ENCODE measurements around the gene C16orf92.
"Not testable (repeated sequence)": the region's sequence is repeated elsewhere in the genome, so short reads cannot be mapped to it uniquely, and the experiment has no call there.

The C16orf92 gene

DNA sequence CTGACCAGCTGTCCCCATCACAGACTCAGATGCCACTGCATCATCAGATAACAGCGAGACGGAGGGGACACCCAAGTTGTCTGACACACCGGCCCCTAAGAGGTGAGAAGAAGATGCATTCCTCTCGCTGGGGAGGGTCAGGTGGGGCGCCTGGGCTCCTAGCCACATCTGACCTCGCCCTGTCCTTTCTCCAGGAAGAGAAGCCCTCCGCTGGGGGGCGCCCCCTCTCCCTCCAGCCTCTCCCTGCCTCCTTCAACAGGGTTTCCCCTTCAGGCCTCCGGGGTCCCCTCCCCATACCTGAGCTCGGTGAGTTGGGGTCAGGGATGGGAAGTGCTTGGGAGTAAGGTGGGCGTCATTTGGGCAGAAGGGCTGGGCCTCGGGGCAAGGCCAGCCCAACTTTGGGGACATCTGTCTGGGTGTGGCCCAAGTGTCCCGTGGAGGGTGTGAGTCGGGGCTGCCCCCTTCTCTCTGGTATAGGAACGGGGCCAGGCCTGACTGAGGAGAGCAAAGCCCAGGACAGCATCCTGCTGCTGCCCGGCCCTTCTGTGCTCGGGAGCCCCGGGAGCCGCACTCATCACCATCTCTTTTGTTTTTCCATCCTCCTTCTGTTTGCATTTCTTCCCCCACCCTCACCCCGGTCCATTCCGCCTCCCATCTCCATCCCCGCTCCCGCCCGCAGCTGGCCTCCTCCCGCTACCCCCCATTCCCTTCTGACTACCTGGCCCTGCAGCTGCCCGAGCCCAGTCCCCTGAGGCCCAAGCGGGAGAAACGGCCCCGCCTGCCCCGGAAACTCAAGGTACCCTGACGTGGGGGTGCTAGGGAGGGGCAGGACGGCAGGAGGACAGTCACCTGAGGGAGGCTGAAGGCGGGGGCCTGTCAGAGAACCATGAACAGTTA, 22.0 kb upstream of the C16orf92 start:
- no peak for DNase-seq
- in situ Hi-C loops (cut with HindIII; ENCODE audit: low pct_ligation_motif_present, low pct_unique_long_range_greater_than_20kb, low sequenced_read_pairs): no loop called here

DNA sequence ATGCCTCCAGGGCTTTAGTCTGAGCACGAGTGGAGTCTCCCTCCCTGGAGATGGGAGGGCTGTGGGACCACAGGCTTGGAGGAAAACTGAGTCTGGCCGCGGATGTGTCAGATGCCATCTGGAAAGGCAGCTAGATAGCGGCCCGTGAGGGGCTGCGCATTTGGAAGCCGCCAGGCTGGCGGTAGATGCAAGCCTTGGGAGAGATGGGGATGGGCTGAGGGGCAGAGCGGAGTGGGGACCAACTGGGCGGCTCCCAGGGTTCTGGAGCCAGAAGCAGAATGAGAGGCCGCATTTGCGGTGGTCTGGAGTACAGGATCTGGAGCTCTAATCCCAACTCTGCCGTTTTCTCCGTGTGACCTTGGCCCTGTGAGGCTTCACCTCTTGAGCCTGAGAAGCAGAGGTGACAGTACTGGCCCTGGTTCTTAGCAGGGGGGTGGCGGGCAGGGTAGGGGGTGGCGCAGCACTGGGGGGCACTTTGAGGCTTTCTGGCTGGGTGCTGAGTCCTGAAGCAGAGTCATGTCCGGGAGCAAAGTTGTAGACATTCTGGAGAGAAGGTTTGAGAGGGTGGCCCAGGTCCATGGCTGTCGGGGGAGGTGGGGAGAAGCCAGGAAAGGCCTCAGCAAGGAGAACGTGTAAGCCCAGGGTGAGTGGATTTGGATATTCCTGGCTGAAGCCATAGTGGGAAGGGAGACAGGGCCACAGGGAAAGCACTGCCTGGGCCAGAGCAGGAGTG, 20.2 kb upstream of the C16orf92 start:
- no peak for DNase-seq
- in situ Hi-C loops (cut with HindIII; ENCODE audit: low pct_ligation_motif_present, low pct_unique_long_range_greater_than_20kb, low sequenced_read_pairs): no loop called here

DNA sequence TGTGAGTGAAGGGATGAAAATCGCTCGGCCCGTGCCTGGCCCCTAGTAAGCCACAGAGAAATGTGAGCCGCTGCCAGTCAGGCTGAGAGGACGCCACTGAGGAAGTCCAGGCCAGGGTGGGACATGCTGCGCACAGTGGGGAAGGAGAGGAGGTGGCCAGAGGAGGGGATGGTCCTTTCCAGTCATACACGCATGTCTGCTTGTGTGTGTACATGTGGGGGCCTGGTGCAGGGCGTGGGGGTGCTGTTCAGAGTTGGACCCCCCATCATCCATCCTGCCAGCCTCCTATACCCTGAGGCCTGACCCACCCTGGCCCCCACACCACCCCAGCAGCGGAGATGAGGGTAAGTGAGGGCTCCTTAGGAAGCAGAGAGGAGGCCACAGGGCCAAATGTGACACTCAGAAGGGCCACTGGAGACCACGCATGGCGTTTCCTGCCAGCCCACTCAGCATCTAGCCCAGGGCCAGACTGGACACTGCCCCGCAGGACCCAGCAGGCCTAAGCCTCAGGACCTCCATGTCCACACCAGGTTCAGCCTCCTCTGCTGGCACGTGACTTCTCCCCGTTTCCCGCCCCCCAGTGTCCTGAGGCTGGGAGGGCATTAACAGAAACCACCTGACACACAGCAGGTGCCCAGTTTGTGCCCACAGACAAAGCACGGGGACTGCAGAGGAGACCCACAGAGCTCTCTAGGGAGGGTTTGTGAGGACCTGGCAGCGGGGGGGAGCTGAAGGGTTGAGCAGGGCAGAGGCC, 19.2 kb upstream of the C16orf92 start:
- in situ Hi-C loops (cut with HindIII; ENCODE audit: low pct_ligation_motif_present, low pct_unique_long_range_greater_than_20kb, low sequenced_read_pairs): no loop called here

DNA sequence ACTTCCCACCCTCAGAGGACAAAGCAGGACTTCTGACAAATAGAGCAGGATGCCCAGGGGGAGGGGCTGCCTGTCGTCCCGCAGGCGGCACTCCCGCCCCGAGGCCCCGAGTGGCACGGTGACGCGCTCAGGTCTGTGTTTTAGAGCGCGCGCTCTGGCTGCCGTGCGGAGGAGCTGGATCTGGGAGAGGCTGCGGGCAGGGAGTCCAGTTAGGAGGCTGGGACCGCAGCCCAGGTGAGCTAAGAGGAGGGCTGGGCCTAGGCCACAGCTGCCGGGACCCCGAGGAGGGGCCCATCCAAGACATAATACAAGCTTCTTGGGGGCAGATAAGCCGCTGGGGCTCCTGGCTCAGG, 18.6 kb upstream of the C16orf92 start:
- DNase-seq: no peak
- in situ Hi-C loops (cut with HindIII; ENCODE audit: low pct_ligation_motif_present, low pct_unique_long_range_greater_than_20kb, low sequenced_read_pairs): no loop called here

More for the DNA sequence above, 19.2 kb upstream of the C16orf92 start:
- no peak for DNase-seq

DNA sequence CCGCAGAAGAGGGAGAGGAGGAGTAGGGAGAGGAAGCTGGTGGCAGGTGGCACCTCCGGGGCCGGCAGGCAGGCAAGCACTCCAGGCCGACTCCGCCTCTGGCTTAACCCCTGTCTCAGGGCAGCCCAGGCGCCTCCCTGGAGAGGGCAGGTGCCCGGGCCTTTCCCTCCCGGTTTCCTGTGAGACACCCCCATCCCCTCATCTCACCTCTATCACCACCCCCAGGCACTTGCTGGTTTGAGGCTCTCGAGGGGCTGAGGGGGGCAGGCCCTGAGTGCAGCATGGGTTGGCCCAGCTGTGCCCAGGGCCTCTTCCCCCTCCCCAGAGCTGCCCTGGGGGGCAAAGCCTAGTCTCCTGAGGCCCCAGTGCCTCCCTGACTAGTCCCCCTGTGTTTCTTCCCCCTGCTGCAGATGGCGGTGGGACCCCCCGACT, 18.2 kb upstream of the C16orf92 start:
- in situ Hi-C loops (cut with HindIII; ENCODE audit: low pct_ligation_motif_present, low pct_unique_long_range_greater_than_20kb, low sequenced_read_pairs): no loop called here
- DNase-seq: no peak

DNA sequence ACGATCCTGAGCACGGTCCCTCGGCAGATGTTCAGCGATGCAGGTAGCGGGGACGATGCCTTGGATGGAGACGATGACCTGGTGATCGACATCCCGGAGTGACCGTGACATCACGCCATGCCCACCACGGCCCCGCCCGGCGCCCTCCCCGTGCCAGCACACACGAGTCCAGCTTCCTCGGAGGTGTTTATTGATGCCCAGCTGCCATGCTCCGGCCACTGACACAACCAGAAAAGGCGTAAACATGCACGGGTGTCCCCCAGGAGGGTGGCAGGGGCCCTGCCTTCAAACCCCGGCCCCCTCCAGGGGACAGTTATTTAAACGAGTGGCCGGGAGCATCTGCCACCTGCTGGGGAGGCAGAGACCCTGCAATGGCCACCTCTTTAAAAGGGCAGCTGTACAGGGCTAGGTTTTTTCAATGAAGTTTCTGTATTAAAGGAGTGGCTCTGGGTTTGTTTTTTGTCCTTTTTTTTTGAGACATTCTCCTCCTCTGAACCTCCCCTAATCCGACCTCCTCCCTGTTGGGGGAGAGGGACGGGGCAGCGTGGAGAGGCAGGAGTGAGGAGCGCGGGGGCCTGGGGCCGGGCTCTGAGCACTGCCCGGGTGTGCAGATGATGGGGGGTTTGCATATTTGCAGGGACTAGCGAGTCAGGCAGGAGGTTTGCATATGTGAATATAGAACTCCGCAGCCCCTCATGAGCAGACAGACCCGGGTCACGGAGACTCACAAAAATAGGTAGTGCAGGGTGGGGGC, 17.5 kb upstream of the C16orf92 start:
- DNase-seq: peak; percentile 64
- in situ Hi-C loops (cut with HindIII; ENCODE audit: low pct_ligation_motif_present, low pct_unique_long_range_greater_than_20kb, low sequenced_read_pairs): no loop called here

DNA sequence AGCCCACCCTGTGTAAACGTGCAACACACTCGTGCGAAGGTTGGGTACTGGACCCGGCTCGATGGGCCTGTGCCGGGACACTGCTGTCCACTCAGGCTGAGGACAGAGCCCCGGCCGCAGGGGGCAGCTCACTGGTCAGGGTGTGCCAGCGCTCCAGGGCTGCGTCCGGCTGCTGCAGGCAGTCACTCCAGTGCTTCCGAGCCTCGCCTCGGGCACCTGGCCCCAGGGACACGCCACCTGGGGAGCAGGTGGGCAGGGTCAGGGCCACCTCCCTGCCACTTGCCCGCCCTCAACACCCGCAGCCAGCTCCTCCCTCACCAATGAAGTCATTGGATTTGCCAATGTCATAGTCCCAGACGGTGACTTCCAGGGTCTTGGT, 16.9 kb upstream of the C16orf92 start:
- no peak for DNase-seq
- in situ Hi-C loops (cut with HindIII; ENCODE audit: low pct_ligation_motif_present, low pct_unique_long_range_greater_than_20kb, low sequenced_read_pairs): no loop called here

DNA sequence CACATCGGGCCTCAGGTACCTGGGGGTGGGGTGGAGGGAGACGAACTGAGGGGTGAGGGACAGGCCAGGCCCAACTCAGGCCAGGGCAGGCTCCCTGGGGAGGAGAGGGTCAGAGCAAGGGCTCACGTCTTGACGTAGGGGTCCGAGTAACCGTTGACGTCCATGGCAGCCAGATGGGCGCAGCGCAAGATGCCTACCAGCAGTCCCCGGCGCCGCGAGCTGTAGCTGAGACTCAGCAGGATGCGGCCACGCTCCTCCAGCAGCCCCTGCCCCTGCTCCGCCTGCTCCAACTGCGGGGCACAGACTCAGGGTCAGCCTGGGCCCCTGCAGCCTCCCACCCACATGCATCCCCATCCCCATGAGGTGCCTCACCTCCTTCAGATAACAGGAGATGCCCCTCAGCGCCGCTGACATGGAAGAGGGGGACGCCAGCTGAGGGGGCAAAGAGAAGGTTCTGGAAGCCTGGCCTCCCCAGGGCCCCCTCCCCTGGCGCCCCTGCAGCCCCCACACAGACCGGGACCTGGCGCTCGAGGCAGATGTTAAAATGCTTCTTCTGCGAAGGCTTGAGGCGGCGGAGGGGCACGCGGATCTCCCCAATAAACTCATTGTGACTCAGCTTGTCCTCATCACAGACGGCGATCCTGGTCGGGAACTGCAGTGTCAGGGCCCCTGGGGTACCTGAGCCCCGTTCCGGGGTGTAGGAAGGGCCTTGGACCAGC, 16.2 kb upstream of the C16orf92 start:
- in situ Hi-C loops (cut with HindIII; ENCODE audit: low pct_ligation_motif_present, low pct_unique_long_range_greater_than_20kb, low sequenced_read_pairs): no loop called here
- DNase-seq: no peak

DNA sequence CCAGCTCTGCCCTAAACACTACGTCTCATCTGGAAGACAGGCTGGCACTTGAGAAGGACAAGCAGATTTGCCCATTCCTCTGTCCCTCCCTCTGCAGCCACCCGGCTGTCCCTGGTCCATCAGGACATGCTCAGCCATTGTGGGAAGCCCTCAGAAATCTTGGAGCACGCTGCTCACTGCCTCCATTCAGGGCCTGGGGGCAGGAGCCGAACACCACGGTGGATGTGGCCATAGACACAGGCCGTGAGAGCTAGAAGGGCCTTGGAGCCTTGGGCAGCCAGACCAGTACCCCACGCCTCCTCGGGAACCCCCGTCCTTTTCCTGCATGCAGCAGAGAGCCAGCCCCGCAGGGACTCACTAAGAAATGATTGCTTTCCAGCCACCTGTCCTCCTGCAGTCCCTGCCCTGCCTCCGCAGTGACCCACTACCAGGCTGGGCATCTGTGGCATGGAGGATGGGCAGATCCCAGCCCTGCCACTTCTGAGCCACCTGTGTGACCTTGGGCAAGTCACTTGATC, 15.6 kb upstream of the C16orf92 start:
- no peak for DNase-seq
- in situ Hi-C loops (cut with HindIII; ENCODE audit: low pct_ligation_motif_present, low pct_unique_long_range_greater_than_20kb, low sequenced_read_pairs): no loop called here

DNA sequence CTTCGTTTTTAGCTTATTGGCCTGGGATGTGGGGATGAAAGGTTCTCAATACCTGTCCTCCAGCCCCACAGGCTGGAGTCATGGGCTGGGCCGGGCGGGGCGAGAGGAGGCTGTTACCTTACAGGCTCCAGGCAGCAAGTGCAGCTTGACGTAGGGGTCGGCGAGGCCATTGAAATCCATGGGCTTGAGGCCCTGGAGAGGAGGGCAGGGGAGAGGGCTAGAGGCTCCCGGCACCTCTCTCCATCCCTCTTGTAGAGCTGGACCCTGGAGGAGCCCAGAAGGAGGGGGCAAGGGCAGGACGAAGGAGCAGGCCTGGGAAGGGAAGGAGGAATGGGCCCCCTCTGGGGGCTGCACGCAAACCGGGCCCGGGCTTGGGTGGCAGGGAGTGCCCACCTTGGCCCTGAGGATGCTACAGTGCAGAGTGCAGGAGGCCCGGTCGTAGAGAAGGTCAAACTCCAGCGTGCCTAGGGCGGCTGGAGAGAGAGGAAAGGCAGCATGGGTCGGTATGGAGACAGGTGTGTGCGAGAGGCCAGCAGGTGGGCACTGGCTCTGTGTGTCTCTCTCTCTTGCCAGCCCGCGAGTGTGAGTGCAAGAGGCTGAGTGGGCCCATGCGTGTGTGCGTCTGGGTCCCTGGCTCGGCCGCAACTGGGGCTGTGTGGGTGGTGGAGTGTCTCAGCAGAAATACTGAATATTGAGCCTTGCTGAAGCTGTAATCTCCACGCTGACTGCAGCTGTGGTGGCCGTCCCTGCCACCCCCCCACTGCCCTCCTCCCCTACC, 13.7 kb upstream of the C16orf92 start:
- DNase-seq: no peak

DNA sequence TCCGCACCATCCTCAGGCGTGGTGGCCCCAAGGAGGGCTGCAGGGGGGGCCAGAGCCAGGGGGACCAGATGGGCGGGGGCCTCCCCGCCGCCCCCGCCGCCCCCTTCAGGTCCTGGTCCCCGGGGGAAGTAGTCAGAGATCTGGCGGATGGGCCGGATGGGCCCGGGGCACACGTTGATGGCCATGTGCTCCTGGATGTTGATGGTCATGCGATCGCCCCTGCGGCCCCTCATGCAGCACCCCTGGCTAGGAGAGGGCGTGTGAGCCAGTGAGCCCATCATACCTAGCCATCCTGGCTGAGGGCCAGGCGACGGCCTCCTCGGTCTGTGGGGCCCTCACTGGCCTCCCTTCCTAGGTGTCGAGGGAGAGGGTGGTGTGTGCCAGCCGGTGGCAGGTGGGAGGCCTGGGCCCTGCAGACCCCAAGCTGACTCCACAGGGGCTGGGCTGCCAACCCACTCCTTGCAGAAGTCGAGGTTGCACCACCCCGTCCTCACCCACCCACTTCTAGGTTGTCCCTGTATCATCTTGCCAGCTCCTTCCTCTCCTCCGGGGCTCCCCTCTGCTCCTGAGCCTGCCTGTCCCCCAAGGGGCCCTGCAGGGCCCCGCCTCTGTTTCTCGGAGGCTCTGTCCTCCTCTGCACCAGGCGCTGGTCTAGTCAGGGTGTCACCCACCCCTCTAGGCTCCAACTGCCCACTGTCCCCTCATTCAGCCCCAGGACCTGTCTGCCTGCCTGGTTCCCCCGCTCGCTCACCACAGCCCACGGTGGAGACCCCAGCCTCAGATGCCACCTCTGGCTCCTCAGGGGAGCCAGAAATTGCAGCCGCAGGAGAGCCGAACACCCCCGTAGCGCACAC, 12.8 kb upstream of the C16orf92 start:
- in situ Hi-C loops (cut with HindIII; ENCODE audit: low pct_ligation_motif_present, low pct_unique_long_range_greater_than_20kb, low sequenced_read_pairs): no loop called here
- no peak for DNase-seq

More for the DNA sequence above, 13.7 kb upstream of the C16orf92 start:
- in situ Hi-C loops (cut with HindIII; ENCODE audit: low pct_ligation_motif_present, low pct_unique_long_range_greater_than_20kb, low sequenced_read_pairs): no loop called here

DNA sequence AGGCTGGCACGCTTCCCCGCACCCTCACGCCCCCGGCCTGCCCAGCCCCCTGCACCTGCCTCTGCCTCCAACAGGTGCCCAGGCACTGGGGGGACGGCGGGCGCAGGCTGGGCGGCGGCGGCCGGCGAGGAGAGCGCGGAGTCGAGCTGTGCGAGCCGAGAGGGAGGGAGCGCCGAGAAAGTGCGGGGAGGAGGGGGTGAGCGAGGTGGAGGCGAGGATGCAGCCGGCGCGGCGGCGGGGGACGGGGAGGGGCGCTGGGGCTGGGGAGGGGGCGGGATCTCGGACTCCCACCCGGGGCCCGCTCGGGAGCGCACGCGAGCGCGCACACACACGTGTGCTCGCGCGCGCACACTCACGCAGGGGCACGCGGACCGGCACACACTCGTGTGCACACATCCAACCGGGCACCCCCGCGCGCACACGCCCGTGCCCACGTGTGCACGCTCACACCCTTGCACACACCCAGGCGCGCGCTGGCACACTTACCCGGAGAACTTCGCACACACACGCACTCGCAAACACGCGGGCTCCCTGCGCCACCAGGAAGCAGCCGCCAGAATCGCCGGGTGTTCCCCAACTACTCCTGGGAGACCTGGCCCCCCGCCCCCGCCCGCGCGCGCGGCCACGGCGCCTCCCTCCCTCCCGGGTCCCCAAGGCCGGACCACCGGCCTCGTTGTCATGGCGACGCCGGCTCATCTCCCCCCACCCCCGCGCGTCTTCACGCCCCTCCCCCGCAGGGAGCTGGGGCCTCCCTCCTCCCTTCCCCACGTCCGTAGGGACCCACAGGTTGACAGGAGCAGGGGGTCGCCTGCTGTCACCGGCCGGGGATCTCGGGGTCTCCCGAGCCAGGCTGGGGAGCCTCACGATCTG, 11.9 kb upstream of the C16orf92 start, which contains the start of gene DOC2A:
TSS of gene DOC2A (minus strand) at position 184 of the 870 bp plus-strand sequence. CDS start 805 bp downstream, outside the sequence.
- in situ Hi-C loops (cut with HindIII; ENCODE audit: low pct_ligation_motif_present, low pct_unique_long_range_greater_than_20kb, low sequenced_read_pairs): no loop called here
- DNase-seq: no peak

DNA sequence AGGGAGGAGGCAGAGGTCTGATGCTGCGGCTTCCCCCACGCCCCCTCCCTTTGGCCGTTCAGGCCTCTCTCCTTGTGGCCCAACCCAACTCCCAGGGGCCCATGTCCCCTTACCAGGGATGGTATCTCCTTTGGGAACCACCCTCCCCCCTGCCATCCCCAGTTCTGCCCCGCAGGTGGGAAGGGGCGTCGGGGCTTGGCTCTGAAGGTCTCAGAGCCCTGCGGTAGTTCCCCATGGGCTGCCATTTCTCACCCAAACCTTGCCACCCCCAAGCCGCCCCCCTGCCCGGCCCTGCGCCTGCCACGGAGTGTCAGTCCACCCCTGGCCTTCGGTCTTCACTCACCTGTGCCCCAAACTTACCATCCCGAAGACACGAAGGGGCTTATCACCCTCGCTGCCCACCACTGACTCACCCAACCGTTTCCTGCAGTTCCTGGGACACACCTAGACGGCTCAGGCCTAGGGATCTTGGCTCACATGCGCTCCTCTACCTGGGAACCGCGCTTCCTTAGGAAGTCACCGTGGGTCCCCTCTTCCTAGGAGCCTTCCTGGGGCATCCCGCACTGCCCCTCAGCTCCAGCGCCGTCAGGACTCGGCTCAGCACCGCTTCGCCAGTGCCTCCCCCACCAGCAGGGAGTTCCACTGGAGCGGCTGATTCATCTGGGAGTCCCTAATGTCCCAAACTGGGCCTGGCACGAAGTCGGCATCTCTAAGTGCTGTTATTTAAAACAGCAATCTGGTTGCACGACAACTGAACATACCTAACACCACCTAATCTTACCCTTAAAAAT, 11.1 kb upstream of the C16orf92 start:
- no peak for DNase-seq
- in situ Hi-C loops (cut with HindIII; ENCODE audit: low pct_ligation_motif_present, low pct_unique_long_range_greater_than_20kb, low sequenced_read_pairs): no loop called here

DNA sequence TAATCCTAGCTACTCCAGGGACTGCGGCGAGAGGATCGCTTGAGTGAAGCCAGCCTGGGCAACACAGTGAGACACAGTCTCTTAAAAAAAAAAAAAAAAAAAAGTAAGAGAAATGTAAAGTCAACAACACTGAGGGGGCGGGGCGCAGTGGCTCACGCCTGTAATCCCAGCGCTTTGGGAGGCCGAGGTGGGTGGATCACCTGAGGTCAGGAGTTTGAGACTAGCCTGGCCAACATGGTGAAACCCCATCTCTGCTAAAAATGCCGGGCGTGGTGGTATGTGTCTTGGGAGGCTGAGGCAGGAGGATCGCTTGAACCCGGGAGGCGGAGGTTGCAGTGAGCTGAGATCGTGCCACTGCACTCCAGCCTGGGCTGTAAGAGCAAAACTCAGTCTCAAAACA, 10.4 kb upstream of the C16orf92 start:
- DNase-seq; in situ Hi-C loops (cut with HindIII; ENCODE audit: low pct_ligation_motif_present, low pct_unique_long_range_greater_than_20kb, low sequenced_read_pairs): not testable (repeated sequence)
